Astrocyte (in vitro differentiated cells and primary cell): ENCODE data around the gene CDK4. TPM values are rescaled to one million over a fixed set of nuclear protein-coding genes. Genes with fewer than 3 reads are reported as not detected.
A peak's percentile ranks its signal among the peaks of the same experiment; 100 is the strongest.

Source experiments
- DNase-seq: peaks from one replicate; pipeline ENCODE4 v3.0.0-alpha.2; 2010; ENCODE audit warnings: low read depth
- FAIRE-seq: peaks from 2 replicates; lab custom pipeline; 2011; peaks lifted over from hg19 to GRCh38; lab: Jason Lieb, UNC
- H2AFZ ChIP-seq: 2 replicates; pipeline ENCODE4 v1.6.0; 2012; ENCODE audit warnings: low read depth, low read length, inconsistent platforms
- H3K27ac ChIP-seq: 2 replicates; pipeline ENCODE4 v1.5.1; 2011; ENCODE audit warnings: low read depth, low read length, inconsistent platforms
- H3K27me3 ChIP-seq: 2 replicates; pipeline ENCODE4 v1.6.0; 2011; ENCODE audit warnings: low read length, inconsistent platforms; ENCODE audit not compliant: insufficient read depth
- H3K36me3 ChIP-seq: 2 replicates; pipeline ENCODE4 v1.5.1; 2011; ENCODE audit warnings: low read length, inconsistent platforms; ENCODE audit not compliant: insufficient read depth
- H3K4me1 ChIP-seq: 2 replicates; pipeline ENCODE4 v1.5.1; 2011; ENCODE audit warnings: low read length, inconsistent platforms; ENCODE audit not compliant: insufficient read depth
- H3K4me2 ChIP-seq: 2 replicates; pipeline ENCODE4 v1.6.0; 2012; ENCODE audit warnings: low read length, inconsistent platforms
- H3K4me3 ChIP-seq: 2 replicates; pipeline ENCODE4 v1.5.1; 2011; ENCODE audit warnings: low read depth, mild to moderate bottlenecking, low read length, inconsistent platforms; ENCODE audit not compliant: insufficient read depth
- H3K79me2 ChIP-seq: 2 replicates; pipeline ENCODE4 v1.6.0; 2012; ENCODE audit warnings: mild to moderate bottlenecking, low read length, inconsistent platforms; ENCODE audit not compliant: insufficient read depth
- H3K9ac ChIP-seq: 2 replicates; pipeline ENCODE4 v1.6.0; 2012; ENCODE audit warnings: mild to moderate bottlenecking, low read length, inconsistent platforms
- H3K9me3 ChIP-seq: 2 replicates; pipeline ENCODE4 v1.5.1; 2012; ENCODE audit warnings: low read depth, mild to moderate bottlenecking, low read length, inconsistent platforms; ENCODE audit not compliant: insufficient read depth
- H4K20me1 ChIP-seq: 2 replicates; pipeline ENCODE4 v1.6.0; 2012; ENCODE audit warnings: low read length, inconsistent platforms; ENCODE audit not compliant: insufficient read depth
- H3K27ac Mint-ChIP-seq: one replicate; pipeline ENCODE4 v1.8.0; 2021; ENCODE audit warnings: mild to moderate bottlenecking, mixed read lengths; ENCODE audit not compliant: unreplicated experiment
- H3K27me3 Mint-ChIP-seq: one replicate; pipeline ENCODE4 v1.8.0; 2021; ENCODE audit warnings: low read depth, mixed read lengths; ENCODE audit not compliant: unreplicated experiment
- H3K36me3 Mint-ChIP-seq: one replicate; pipeline ENCODE4 v1.8.0; 2021; ENCODE audit warnings: low read depth, mixed read lengths; ENCODE audit not compliant: unreplicated experiment
- H3K4me1 Mint-ChIP-seq: one replicate; pipeline ENCODE4 v1.8.0; 2021; ENCODE audit warnings: low read depth, mixed read lengths; ENCODE audit not compliant: unreplicated experiment
- H3K4me3 Mint-ChIP-seq: one replicate; pipeline ENCODE4 v1.8.0; 2021; ENCODE audit warnings: mild to moderate bottlenecking, moderate library complexity, mixed read lengths; ENCODE audit not compliant: unreplicated experiment
- H3K9me3 Mint-ChIP-seq: one replicate; pipeline ENCODE4 v1.8.0; 2021; ENCODE audit warnings: mild to moderate bottlenecking, mixed read lengths; ENCODE audit not compliant: unreplicated experiment
- CTCF ChIP-seq: IDR thresholded peaks from 2 replicates; pipeline ENCODE4 v1.5.1; 2011; ENCODE audit warnings: low read depth, mild to moderate bottlenecking, inconsistent platforms, low read length, moderate library complexity; ENCODE audit not compliant: insufficient read depth
- EZH2 ChIP-seq: IDR thresholded peaks from 2 replicates; pipeline ENCODE4 v1.6.1; 2012; ENCODE audit warnings: mild to moderate bottlenecking, low read length, inconsistent platforms; ENCODE audit not compliant: insufficient read depth
- total RNA-seq: library from RNA; stranded (reverse); gene quantifications from 2 replicates; pipeline ENCODE4 v1.2.1, GENCODE V29; 2021

Gene CDK4
- total RNA-seq, 1 donor from 2014 or later = 133 TPM

- Histone ChIP-seq H3K9ac (peak within 1 kb of the TSS; percentile 41), H3K9me3 (no peaks in the 10 kb centered on the region), H4K20me1 (peaks cover 16% of the 10 kb centered on the region), H3K4me1 (peaks cover 21% of the 10 kb centered on the region), H3K79me2 (peaks cover 26% of the 10 kb centered on the region), H3K27me3 (peaks cover 11% of the 10 kb centered on the region), H2AFZ (peak within 1 kb of the TSS; percentile 13), H3K36me3 (peaks cover 10% of the 10 kb centered on the region), H3K4me3 (peak within 1 kb of the TSS; percentile 50), H3K4me2 (peak within 1 kb of the TSS; percentile 82), H3K27ac (no peak within 1 kb of the TSS)
- Mint-ChIP-seq H3K4me1 (peaks cover 27% of the 10 kb centered on the region), H3K9me3 (no peaks in the 10 kb centered on the region), H3K27me3 (peaks cover 4% of the 10 kb centered on the region), H3K27ac (peak within 1 kb of the TSS; percentile 79), H3K36me3 (peaks cover 20% of the 10 kb centered on the region), H3K4me3 (peak within 1 kb of the TSS; percentile 87)
- FAIRE-seq (no peak), DNase-seq (no peak)
- no peak for TF ChIP-seq CTCF
- TF ChIP-seq EZH2 = no peak
These were observed 2.5 kb upstream of the CDK4 start, which contains the start of gene MARCHF9 for GRCh38 chr12:57754411-57755193. TSS of gene MARCHF9 (plus strand) at chr12:57755103. CDS start at chr12:57755529, 426 bp downstream.

- H3K36me3 Mint-ChIP-seq = peaks cover 22% of the 10 kb centered on the region
- H3K36me3 ChIP-seq = peaks cover 12% of the 10 kb centered on the region
- H3K27me3 ChIP-seq = peaks cover 11% of the 10 kb centered on the region
- peaks cover 27% of the 10 kb centered on the region for H3K4me1 Mint-ChIP-seq
- H3K27ac Mint-ChIP-seq = peak overlapping the region; percentile 79
- peak overlapping the region; percentile 82 for H3K4me2 ChIP-seq
- no peak overlapping the region for H3K9ac ChIP-seq
- no peak overlapping the region for H3K4me3 ChIP-seq
- H3K9me3 ChIP-seq = no peaks in the 10 kb centered on the region
- H3K27me3 Mint-ChIP-seq = peaks cover 4% of the 10 kb centered on the region
- peaks cover 16% of the 10 kb centered on the region for H4K20me1 ChIP-seq
- no peak overlapping the region for H2AFZ ChIP-seq
- DNase-seq (no peak), FAIRE-seq (no peak)
- peaks cover 33% of the 10 kb centered on the region for H3K79me2 ChIP-seq
- H3K27ac ChIP-seq = no peak overlapping the region
- peaks cover 21% of the 10 kb centered on the region for H3K4me1 ChIP-seq
- peak overlapping the region; percentile 87 for H3K4me3 Mint-ChIP-seq
- TF ChIP-seq CTCF (no peak), EZH2 (no peak)
- H3K9me3 Mint-ChIP-seq = no peaks in the 10 kb centered on the region
These were observed 1.7 kb upstream of the CDK4 start for GRCh38 chr12:57753756-57754337.

GRCh38 chr12:57752668-57753000 lies 524 bp upstream of the CDK4 start:
- H3K9ac ChIP-seq = peak overlapping the region; percentile 42
- peak overlapping the region; percentile 91 for H3K4me3 Mint-ChIP-seq
- no peaks in the 10 kb centered on the region for H3K9me3 Mint-ChIP-seq
- TF ChIP-seq EZH2 = no peak
- TF ChIP-seq CTCF = no peak
- H3K27me3 ChIP-seq = peaks cover 11% of the 10 kb centered on the region
- peak overlapping the region; percentile 41 for H3K4me3 ChIP-seq
- no peak overlapping the region for H3K27ac ChIP-seq
- H3K79me2 ChIP-seq = peaks cover 34% of the 10 kb centered on the region
- peaks cover 23% of the 10 kb centered on the region for H3K36me3 Mint-ChIP-seq
- peak overlapping the region; percentile 94 for H3K27ac Mint-ChIP-seq
- H3K4me1 ChIP-seq = peaks cover 21% of the 10 kb centered on the region
- H3K4me1 Mint-ChIP-seq = peaks cover 27% of the 10 kb centered on the region
- H3K27me3 Mint-ChIP-seq = no peaks in the 10 kb centered on the region
- peak overlapping the region; percentile 95 for H3K4me2 ChIP-seq
- H3K9me3 ChIP-seq = no peaks in the 10 kb centered on the region
- DNase-seq (no peak), FAIRE-seq (no peak)
- peaks cover 16% of the 10 kb centered on the region for H4K20me1 ChIP-seq
- H3K36me3 ChIP-seq = peaks cover 17% of the 10 kb centered on the region
- H2AFZ ChIP-seq = peak overlapping the region; percentile 11
